NCI-H2196 treated with DMSO at 0.1 percent for 48 hours (cell line): Measurements from ENCODE around the gene ZNF585A.

Experiments used
- DNase-seq: peaks from one replicate; lab custom pipeline; 2025; ENCODE audit not compliant: unreplicated experiment; lab: John Stamatoyannopoulos, UW

Gene ZNF585A

DNA sequence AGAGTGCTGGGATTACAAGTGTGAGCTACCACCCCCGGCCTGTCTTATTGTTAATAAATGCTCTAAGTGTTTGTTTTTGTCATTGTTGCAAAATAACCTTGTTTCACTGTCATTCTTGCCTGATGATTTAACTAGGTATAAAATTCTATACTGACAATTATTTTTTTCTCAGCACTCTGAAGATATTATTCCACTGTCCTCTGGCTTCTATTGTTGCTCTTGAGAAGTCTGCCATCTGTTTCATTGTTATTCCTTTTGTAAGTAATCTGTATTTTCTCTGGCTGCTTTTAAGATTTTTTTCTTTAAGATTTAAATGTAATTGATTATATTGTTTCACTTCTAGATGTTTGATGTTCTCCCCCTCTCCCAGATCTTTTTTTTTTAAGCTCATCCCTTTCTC is 76.6 kb downstream of the ZNF585A start:
- no peak for DNase-seq
